ENCODE measurements around the gene TRIM46. TPM values are rescaled to one million over a fixed set of nuclear protein-coding genes. Genes with fewer than 3 reads are reported as not detected.

The TRIM46 gene
- total RNA-seq, 1 experiment from 2014 or later, result 3.8 TPM

- intact Hi-C loops (cut with micrococcal nuclease; ENCODE audit: unreplicated experiment) (no loop called here), in situ Hi-C loops (cut with HindIII; ENCODE audit: low pct_unique_long_range_greater_than_20kb, low sequenced_read_pairs) (no loop called here)
- ATAC-seq (no peak), DNase-seq (ENCODE audit: low read depth, low spot score) (no peak)
- Histone ChIP-seq H3K27ac (ENCODE audit: low read length) (no peak overlapping the region), H3K4me1 (ENCODE audit: control insufficient read depth, insufficient read depth, low read length) (peaks cover 10% of the 10 kb centered on the region), H3K27me3 (ENCODE audit: control insufficient read depth, insufficient read depth, low read length) (no peaks in the 10 kb centered on the region), H3K9me3 (ENCODE audit: control insufficient read depth, insufficient read depth, low read depth, low read length) (no peaks in the 10 kb centered on the region), H3K36me3 (ENCODE audit: control insufficient read depth, insufficient read depth, low read length) (peaks cover 3% of the 10 kb centered on the region; the same call in 1 of the 2 replicates), H3K4me3 (ENCODE audit: low read depth in 2 of 2, low read length in 2 of 2) (no peak overlapping the region)
- BruUV-seq (replicated peaks), result no TSS peak
- POLR2A ChIA-PET, result no interaction called here
- CTCF ChIA-PET, result no interaction called here
- TF ChIP-seq TCF7L2 (IDR thresholded peaks at IDR 0.05; ENCODE audit: low read depth, low read length), result no peak
- TF ChIP-seq REST (IDR thresholded peaks at IDR 0.05; ENCODE audit: insufficient read depth in 1 of 2, low read depth in 2 of 2, low read length in 1 of 2), result no peak
- no peak; the same call in 1 of the 2 replicates for TF ChIP-seq POLR2AphosphoS5 (IDR thresholded peaks at IDR 0.05; ENCODE audit: low read depth, low read length)
- TF ChIP-seq CTCF (IDR thresholded peaks at IDR 0.05), result no peak
- no peak for TF ChIP-seq SIN3A (IDR thresholded peaks at IDR 0.05; ENCODE audit: borderline replicate concordance, insufficient read depth, low read depth, low read length)
These were observed 26.1 kb downstream of the TRIM46 start for GRCh38 chr1:155199792-155200191.

GRCh38 chr1:155200920-155201319, 27.3 kb downstream of the TRIM46 start:
- ATAC-seq (no peak), DNase-seq (ENCODE audit: low read depth, low spot score) (no peak)
- in situ Hi-C loops (cut with HindIII; ENCODE audit: low pct_unique_long_range_greater_than_20kb, low sequenced_read_pairs) (no loop called here), intact Hi-C loops (cut with micrococcal nuclease; ENCODE audit: unreplicated experiment) (no loop called here)
- Histone ChIP-seq H3K4me1 (ENCODE audit: control insufficient read depth, insufficient read depth, low read length) (peaks cover 4% of the 10 kb centered on the region), H3K9me3 (ENCODE audit: control insufficient read depth, insufficient read depth, low read depth, low read length) (no peaks in the 10 kb centered on the region), H3K4me3 (ENCODE audit: low read depth in 2 of 2, low read length in 2 of 2) (no peak overlapping the region), H3K27me3 (ENCODE audit: control insufficient read depth, insufficient read depth, low read length) (no peaks in the 10 kb centered on the region), H3K36me3 (ENCODE audit: control insufficient read depth, insufficient read depth, low read length) (0 out of 2 replicates have a peak, but pooled peaks cover 3% of the 10 kb centered on the region), H3K27ac (ENCODE audit: low read length) (no peak overlapping the region)
- no TSS peak for BruUV-seq (replicated peaks)
- TF ChIP-seq SIN3A (IDR thresholded peaks at IDR 0.05; ENCODE audit: borderline replicate concordance, insufficient read depth, low read depth, low read length), result no peak
- TF ChIP-seq TCF7L2 (IDR thresholded peaks at IDR 0.05; ENCODE audit: low read depth, low read length), result no peak
- no peak for TF ChIP-seq CTCF (IDR thresholded peaks at IDR 0.05)
- no peak for TF ChIP-seq REST (IDR thresholded peaks at IDR 0.05; ENCODE audit: insufficient read depth in 1 of 2, low read depth in 2 of 2, low read length in 1 of 2)
- no peak for TF ChIP-seq POLR2AphosphoS5 (IDR thresholded peaks at IDR 0.05; ENCODE audit: low read depth, low read length)
- ChIA-PET CTCF (no interaction called here), POLR2A (no interaction called here)

Measured in Panc1 (cell line).